GM12892 (cell line): ENCODE measurements around the gene FAAP100.

Experiments
- DNase-seq: peaks from one replicate; pipeline ENCODE4 v3.0.0; 2011; ENCODE audit not compliant: insufficient read length
- FAIRE-seq: peaks from 2 replicates; lab custom pipeline; 2011; peaks lifted over from hg19 to GRCh38; lab: Jason Lieb, UNC
- POLR2A ChIP-seq: IDR thresholded peaks from 2 replicates; pipeline ENCODE4 v1.6.1; 2011; ENCODE audit warnings: low read depth, low read length, control low read depth
- POLR2AphosphoS5 ChIP-seq: IDR thresholded peaks from 2 replicates; pipeline ENCODE4 v1.6.1; 2011; ENCODE audit warnings: low read depth, low read length, control low read depth
- TAF1 ChIP-seq: IDR thresholded peaks from 2 replicates; pipeline ENCODE4 v1.6.1; 2011; ENCODE audit warnings: low read depth, mild to moderate bottlenecking, control low read depth, low read length, borderline replicate concordance

Gene FAAP100

GRCh38 chr17:81539571-81539900 is 12.6 kb downstream of the FAAP100 start:
- FAIRE-seq (no peak), DNase-seq (no peak)
- TF ChIP-seq POLR2A (no peak), TAF1 (no peak), POLR2AphosphoS5 (no peak)

DNA sequence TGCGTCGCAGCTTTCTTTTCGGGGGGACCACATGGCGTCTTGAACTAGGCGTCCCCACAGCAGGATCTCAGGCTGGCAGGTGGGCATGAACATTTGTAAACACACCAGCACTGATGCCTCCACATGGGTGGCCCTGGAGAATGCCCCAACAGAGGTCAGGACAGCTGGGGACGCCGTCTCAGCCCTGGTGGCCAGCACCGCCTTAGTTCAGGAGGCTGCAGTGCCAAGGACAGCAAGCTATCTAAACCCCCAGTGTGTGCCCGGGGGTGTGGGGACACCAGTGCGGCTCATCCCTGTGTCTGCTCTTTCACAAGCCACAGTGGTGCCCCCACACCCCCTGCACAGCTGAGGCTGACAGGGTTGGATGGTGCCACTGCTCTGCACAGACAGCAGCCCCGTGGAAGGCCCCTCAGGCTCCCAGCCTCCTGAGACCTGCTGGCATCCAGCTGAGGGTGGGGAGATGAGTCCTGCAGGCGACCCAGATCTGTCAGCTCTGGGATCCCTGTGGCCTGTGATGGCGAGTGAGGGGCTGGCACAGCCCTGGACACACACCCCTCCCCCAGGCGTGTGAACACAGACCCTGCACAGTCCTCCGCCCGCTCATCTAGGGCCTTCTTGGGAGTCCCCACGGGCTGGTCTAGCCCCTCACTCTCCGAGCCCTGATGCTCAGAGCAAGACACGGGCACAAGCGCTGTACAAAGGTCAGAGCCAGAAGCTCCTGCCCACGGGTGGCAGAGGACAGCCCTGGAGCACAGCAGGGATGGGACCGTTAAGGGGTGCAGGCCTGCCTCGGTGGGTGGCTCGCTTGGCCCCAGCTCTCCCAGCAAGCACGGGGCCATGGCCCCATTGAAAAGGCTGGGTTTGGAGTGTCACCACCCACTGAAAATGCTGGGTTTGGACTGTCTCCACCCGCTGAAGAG is 13.2 kb downstream of the FAAP100 start:
- no peak for TF ChIP-seq POLR2AphosphoS5
- TF ChIP-seq TAF1, result no peak
- 0 out of 2 replicates have a peak, but pooled peaks have one; percentile 8 for TF ChIP-seq POLR2A
- no peak for DNase-seq
- FAIRE-seq, result no peak

GRCh38 chr17:81537856-81538555 is 14.1 kb downstream of the FAAP100 start:
- TF ChIP-seq POLR2AphosphoS5 (no peak; the same call in none of the 2 replicates), POLR2A (no peak), TAF1 (no peak)

DNA sequence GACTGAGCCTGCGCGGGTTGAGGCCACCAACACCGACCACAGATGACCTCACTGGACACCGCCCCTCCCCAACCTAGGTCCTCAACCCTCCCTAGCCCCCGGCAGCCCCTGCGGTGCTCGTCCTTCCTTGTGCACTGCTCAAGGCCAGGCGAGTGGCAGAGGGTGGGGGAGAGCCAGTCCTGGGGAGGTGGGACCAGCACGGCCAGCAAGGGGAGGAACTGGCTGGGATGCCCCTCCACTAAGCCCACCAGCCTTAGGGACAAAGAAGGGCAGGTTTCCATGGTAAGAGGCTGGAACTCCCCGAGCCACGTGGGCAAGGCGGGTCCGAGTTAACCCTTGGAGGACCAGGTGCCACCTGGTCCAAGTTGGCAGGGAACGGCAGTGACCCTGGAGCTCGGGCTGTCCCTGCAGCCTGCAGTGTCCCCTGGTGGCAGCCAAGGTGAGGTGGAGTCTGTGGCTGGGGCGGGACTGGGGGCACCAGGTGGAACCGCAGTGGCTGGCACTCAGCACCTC is 14.8 kb downstream of the FAAP100 start:
- peak; percentile 73 for DNase-seq
- TF ChIP-seq POLR2AphosphoS5 (no peak), POLR2A (0 out of 2 replicates have a peak, but pooled peaks have one; percentile 11)
- FAIRE-seq, result peak; percentile 46

More at GRCh38 chr17:81537856-81538555, 14.1 kb downstream of the FAAP100 start:
- FAIRE-seq, result peak; percentile 56
- no peak for DNase-seq

DNA sequence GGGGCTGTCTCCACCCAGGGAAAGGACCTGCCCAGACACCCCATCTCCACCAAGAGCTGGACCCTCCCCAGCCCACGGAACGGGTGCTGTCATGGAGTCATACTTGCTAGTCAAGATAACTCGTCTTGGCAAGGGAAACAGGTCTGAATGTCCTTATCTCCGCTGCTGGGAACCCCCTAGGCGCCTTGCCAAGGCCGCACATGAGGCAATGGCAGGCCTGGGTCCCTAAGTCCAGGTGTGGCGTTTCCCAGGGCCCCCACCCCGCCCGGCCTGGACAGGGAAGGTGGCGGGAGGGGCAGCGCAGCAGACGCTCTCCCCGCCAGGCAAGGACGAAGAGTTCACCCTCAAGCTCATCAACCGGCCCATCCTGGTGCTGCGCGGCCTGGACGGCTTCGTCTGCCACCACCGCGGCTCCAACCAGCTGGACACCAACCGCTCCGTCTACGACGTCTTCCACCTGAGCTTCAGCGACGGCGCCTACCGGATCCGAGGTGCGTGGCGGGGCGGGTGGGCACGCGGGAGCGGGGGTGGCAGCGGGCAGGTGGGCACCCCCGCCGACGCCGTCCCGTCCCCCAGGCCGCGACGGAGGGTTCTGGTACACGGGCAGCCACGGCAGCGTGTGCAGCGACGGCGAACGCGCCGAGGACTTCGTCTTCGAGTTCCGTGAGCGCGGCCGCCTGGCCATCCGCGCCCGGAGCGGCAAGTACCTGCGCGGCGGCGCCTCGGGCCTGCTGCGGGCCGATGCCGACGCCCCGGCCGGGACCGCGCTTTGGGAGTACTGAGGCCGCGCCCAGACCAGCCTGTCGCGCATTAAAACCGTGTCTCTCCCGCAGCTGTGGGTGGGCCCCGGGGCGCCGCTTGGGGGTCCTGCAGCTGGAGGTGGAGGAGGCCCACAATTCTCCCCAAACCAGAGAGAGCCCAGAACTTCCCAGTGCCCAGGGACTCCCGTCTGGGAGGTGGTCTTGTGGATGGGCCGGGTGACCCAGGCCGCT is 15.6 kb downstream of the FAAP100 start:
- FAIRE-seq (no peak), DNase-seq (no peak)
- no peak for TF ChIP-seq POLR2A
- no peak for TF ChIP-seq POLR2AphosphoS5
- no peak for TF ChIP-seq TAF1

GRCh38 chr17:81535480-81536298 is 16.5 kb downstream of the FAAP100 start:
- TF ChIP-seq POLR2AphosphoS5 (no peak), POLR2A (no peak), TAF1 (no peak)
- no peak for FAIRE-seq
- no peak for DNase-seq

GRCh38 chr17:81535007-81535328 is 17.2 kb downstream of the FAAP100 start:
- FAIRE-seq, result no peak
- no peak for DNase-seq
- TF ChIP-seq POLR2AphosphoS5, result no peak
- TF ChIP-seq POLR2A, result no peak; the same call in 1 of the 2 replicates
- TF ChIP-seq TAF1, result no peak

GRCh38 chr17:81534157-81535006 is 17.8 kb downstream of the FAAP100 start:
- TF ChIP-seq POLR2A (no peak), POLR2AphosphoS5 (no peak), TAF1 (no peak)
- FAIRE-seq (no peak), DNase-seq (no peak)

GRCh38 chr17:81533339-81534141 is 18.6 kb downstream of the FAAP100 start:
- no peak for TF ChIP-seq POLR2A
- no peak for TF ChIP-seq POLR2AphosphoS5
- no peak for TF ChIP-seq TAF1
- FAIRE-seq, result no peak
- DNase-seq, result no peak
